GM21526 (cell line): ENCODE data around the gene SRSF10.
"Not testable (repeated sequence)": the region's sequence is repeated elsewhere in the genome, so short reads cannot be mapped to it uniquely, and the experiment has no call there.

Experiments
- ATAC-seq: cut with Tn5 transposase; IDR thresholded peaks from one replicate; pipeline ENCODE4 v1.9.1; 2021; ENCODE audit warnings: moderate library complexity; ENCODE audit not compliant: unreplicated experiment, low FRiP score

The SRSF10 gene

GRCh38 chr1:23959461-23960290 lies 20.5 kb downstream of the SRSF10 start, which contains the start of gene PNRC2:
PNRC2 (plus strand) TSS chr1:23959828; CDS start chr1:23961458, 1,630 bp downstream.
- peak; percentile 74 for ATAC-seq

GRCh38 chr1:23958810-23959460 lies 21.2 kb downstream of the SRSF10 start:
- ATAC-seq, result peak; percentile 51

- ATAC-seq, result not testable (repeated sequence)
Measured at GRCh38 chr1:23958040-23958809, 21.9 kb downstream of the SRSF10 start.

- no peak for ATAC-seq
Measured at GRCh38 chr1:23957096-23957495, 23.0 kb downstream of the SRSF10 start.

- no peak for ATAC-seq
Measured at GRCh38 chr1:23953020-23953419, 27.1 kb downstream of the SRSF10 start.

- ATAC-seq, result no peak
Measured at GRCh38 chr1:23947366-23947765, 32.8 kb downstream of the SRSF10 start.

- no peak for ATAC-seq
Measured at GRCh38 chr1:23936481-23937176, 43.5 kb downstream of the SRSF10 start.

- ATAC-seq, result no peak
Measured at GRCh38 chr1:23931491-23931880, 48.6 kb downstream of the SRSF10 start.

GRCh38 chr1:23930861-23931490 lies 49.2 kb downstream of the SRSF10 start:
- no peak for ATAC-seq

GRCh38 chr1:23930270-23930669 lies 49.9 kb downstream of the SRSF10 start:
- no peak for ATAC-seq

GRCh38 chr1:23928789-23929188 lies 51.3 kb downstream of the SRSF10 start:
- no peak for ATAC-seq

- ATAC-seq, result no peak
Measured at GRCh38 chr1:23927097-23927496, 53.0 kb downstream of the SRSF10 start.

- no peak for ATAC-seq
Measured at GRCh38 chr1:23925279-23925678, 54.8 kb downstream of the SRSF10 start.

GRCh38 chr1:23924601-23925000 lies 55.5 kb downstream of the SRSF10 start:
- ATAC-seq, result no peak

- ATAC-seq, result no peak
Measured at GRCh38 chr1:23923592-23924499, 56.3 kb downstream of the SRSF10 start.

- no peak for ATAC-seq
Measured at GRCh38 chr1:23922321-23922943, 57.7 kb downstream of the SRSF10 start.

- no peak for ATAC-seq
Measured at GRCh38 chr1:23916209-23917131, 63.7 kb downstream of the SRSF10 start.

- no peak for ATAC-seq
Measured at GRCh38 chr1:23915466-23915865, 64.7 kb downstream of the SRSF10 start.
